ENCODE measurements around the gene EDC4. TPM values are rescaled to one million over a fixed set of nuclear protein-coding genes. Genes with fewer than 3 reads are reported as not detected.

Gene EDC4
- total and polyA plus RNA-seq, 2 experiments from 2014 or later = 39.6 to 98.5 TPM

DNA sequence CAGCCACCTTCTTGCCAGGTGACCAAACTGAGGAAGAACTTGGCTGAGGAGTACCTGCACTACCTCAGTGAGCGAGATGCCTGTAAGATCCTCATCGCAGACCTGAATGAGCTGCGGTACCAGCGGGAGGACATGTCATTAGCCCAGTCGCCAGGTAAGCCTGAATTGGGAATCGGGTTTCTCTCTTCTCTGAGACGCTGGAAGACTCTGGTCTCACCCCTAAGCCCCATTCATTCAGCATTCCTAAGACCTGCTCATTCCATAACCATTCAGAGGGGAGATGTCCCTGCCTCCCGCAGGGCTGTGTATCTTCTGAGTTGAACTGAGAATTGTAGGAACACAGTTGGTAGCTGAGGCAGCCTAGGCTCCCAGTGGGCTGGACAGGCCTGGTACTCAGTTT, 47.7 kb upstream of the EDC4 start:
- Histone ChIP-seq H3K36me3 (ENCODE audit: insufficient read depth) (no peaks in the 10 kb centered on the region; the same call in 1 of the 2 replicates), H3K4me3 (no peak overlapping the region), H2AFZ (no peak overlapping the region), H4K20me1 (replicated peaks; ENCODE audit: insufficient read depth) (no peaks in the 10 kb centered on the region), H3K79me2 (replicated peaks; ENCODE audit: insufficient read depth) (no peaks in the 10 kb centered on the region), H3K27ac (ENCODE audit: low read depth) (no peak overlapping the region), H3K27me3 (ENCODE audit: insufficient read depth) (no peaks in the 10 kb centered on the region), H3K9me2 (ENCODE audit: insufficient read depth) (no peaks in the 10 kb centered on the region), H3F3A (replicated peaks; ENCODE audit: low read depth) (no peaks in the 10 kb centered on the region), H3K4me2 (no peak overlapping the region), H3K4me1 (ENCODE audit: insufficient read depth) (no peaks in the 10 kb centered on the region)
- TF ChIP-seq, protein P1, sequence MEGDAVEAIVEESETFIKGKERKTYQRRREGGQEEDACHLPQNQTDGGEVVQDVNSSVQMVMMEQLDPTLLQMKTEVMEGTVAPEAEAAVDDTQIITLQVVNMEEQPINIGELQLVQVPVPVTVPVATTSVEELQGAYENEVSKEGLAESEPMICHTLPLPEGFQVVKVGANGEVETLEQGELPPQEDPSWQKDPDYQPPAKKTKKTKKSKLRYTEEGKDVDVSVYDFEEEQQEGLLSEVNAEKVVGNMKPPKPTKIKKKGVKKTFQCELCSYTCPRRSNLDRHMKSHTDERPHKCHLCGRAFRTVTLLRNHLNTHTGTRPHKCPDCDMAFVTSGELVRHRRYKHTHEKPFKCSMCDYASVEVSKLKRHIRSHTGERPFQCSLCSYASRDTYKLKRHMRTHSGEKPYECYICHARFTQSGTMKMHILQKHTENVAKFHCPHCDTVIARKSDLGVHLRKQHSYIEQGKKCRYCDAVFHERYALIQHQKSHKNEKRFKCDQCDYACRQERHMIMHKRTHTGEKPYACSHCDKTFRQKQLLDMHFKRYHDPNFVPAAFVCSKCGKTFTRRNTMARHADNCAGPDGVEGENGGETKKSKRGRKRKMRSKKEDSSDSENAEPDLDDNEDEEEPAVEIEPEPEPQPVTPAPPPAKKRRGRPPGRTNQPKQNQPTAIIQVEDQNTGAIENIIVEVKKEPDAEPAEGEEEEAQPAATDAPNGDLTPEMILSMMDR (conservative IDR thresholded peaks at IDR 0.05; ENCODE audit: low read depth in 2 of 2) = no peak
- no peak for TF ChIP-seq JUNB (IDR thresholded peaks at IDR 0.05; ENCODE audit: unreplicated experiment)
- TF ChIP-seq ZNF114 (CRISPR knock-in tag; IDR thresholded peaks at IDR 0.05) = no peak
- TF ChIP-seq, protein P2, sequence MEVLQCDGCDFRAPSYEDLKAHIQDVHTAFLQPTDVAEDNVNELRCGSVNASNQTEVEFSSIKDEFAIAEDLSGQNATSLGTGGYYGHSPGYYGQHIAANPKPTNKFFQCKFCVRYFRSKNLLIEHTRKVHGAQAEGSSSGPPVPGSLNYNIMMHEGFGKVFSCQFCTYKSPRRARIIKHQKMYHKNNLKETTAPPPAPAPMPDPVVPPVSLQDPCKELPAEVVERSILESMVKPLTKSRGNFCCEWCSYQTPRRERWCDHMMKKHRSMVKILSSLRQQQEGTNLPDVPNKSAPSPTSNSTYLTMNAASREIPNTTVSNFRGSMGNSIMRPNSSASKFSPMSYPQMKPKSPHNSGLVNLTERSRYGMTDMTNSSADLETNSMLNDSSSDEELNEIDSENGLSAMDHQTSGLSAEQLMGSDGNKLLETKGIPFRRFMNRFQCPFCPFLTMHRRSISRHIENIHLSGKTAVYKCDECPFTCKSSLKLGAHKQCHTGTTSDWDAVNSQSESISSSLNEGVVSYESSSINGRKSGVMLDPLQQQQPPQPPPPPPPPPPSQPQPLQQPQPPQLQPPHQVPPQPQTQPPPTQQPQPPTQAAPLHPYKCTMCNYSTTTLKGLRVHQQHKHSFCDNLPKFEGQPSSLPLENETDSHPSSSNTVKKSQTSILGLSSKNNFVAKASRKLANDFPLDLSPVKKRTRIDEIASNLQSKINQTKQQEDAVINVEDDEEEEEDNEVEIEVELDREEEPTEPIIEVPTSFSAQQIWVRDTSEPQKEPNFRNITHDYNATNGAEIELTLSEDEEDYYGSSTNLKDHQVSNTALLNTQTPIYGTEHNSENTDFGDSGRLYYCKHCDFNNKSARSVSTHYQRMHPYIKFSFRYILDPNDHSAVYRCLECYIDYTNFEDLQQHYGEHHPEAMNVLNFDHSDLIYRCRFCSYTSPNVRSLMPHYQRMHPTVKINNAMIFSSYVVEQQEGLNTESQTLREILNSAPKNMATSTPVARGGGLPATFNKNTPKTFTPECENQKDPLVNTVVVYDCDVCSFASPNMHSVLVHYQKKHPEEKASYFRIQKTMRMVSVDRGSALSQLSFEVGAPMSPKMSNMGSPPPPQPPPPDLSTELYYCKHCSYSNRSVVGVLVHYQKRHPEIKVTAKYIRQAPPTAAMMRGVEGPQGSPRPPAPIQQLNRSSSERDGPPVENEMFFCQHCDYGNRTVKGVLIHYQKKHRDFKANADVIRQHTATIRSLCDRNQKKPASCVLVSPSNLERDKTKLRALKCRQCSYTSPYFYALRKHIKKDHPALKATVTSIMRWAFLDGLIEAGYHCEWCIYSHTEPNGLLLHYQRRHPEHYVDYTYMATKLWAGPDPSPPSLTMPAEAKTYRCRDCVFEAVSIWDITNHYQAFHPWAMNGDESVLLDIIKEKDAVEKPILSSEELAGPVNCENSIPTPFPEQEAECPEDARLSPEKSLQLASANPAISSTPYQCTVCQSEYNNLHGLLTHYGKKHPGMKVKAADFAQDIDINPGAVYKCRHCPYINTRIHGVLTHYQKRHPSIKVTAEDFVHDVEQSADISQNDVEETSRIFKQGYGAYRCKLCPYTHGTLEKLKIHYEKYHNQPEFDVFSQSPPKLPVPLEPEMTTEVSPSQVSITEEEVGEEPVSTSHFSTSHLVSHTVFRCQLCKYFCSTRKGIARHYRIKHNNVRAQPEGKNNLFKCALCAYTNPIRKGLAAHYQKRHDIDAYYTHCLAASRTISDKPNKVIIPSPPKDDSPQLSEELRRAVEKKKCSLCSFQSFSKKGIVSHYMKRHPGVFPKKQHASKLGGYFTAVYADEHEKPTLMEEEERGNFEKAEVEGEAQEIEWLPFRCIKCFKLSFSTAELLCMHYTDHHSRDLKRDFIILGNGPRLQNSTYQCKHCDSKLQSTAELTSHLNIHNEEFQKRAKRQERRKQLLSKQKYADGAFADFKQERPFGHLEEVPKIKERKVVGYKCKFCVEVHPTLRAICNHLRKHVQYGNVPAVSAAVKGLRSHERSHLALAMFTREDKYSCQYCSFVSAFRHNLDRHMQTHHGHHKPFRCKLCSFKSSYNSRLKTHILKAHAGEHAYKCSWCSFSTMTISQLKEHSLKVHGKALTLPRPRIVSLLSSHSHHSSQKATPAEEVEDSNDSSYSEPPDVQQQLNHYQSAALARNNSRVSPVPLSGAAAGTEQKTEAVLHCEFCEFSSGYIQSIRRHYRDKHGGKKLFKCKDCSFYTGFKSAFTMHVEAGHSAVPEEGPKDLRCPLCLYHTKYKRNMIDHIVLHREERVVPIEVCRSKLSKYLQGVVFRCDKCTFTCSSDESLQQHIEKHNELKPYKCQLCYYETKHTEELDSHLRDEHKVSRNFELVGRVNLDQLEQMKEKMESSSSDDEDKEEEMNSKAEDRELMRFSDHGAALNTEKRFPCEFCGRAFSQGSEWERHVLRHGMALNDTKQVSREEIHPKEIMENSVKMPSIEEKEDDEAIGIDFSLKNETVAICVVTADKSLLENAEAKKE (CRISPR knock-in tag; IDR thresholded peaks at IDR 0.05) = 0 out of 2 replicates have a peak, but pooled peaks have one; percentile 20
- no peak for TF ChIP-seq POLR2AphosphoS5 (IDR thresholded peaks at IDR 0.05; ENCODE audit: low read depth)
- TF ChIP-seq EZH2 (IDR thresholded peaks at IDR 0.05; ENCODE audit: low read depth, unreplicated experiment) = no peak
- TF ChIP-seq STAT1 (IDR thresholded peaks at IDR 0.05; ENCODE audit: unreplicated experiment) = no peak
- TF ChIP-seq ZNF331 (CRISPR knock-in tag; IDR thresholded peaks at IDR 0.05; ENCODE audit: low read depth) = no peak
- Mint-ChIP-seq H3K9me3 (no peaks in the 10 kb centered on the region; the same call in 2 of the 3 replicates), H3K27ac (no peak overlapping the region; the same call in 1 of the 2 replicates), H3K36me3 (ENCODE audit: low read depth) (peaks cover 26% of the 10 kb centered on the region), H3K4me1 (peaks cover 15% of the 10 kb centered on the region), H3K4me3 (no peak overlapping the region; the same call in 2 of the 3 replicates), H3K27me3 (ENCODE audit: insufficient read depth, low read depth, poor library complexity) (peaks cover 16% of the 10 kb centered on the region)
- peak; percentile 79 for ATAC-seq
- peak; percentile 43 for DNase-seq (ENCODE audit: low spot score)

All from GM23338 (cell line).